Heart left ventricle (tissue), 13 donors: Measurements from ENCODE around the gene LRFN4.

ENCODE experiments used
- CTCF ChIP-seq, 12 donors: fragments of 200-600 bp; sonication (generic) in 4 of 12; IDR thresholded peaks; one replicate each; pipeline versions ENCODE4 v1.5.0 to v1.8.0; 2018 to 2022; ENCODE audit warnings: antibody characterized with exemption in 12 of 12, mild to moderate bottlenecking in 5 of 12
- POLR2A ChIP-seq, 2 donors: fragments of 450-650 bp; IDR thresholded peaks; one replicate each; pipeline ENCODE4 v1.6.1; 2017; ENCODE audit warnings: antibody characterized with exemption in 2 of 2, mild to moderate bottlenecking in 2 of 2, moderate library complexity in 2 of 2
- donor health status: ischemic (EF 13 %, LVEDD 7.1; RV severe dilation, severe dysfunction).
- donor health status: DM: no; HTN: yes; CAD: no.
- donor health status: DM: no; HTN: no; CAD: no.
- donor health status: ischemic (EF 25% LVEDD 6.9; RV normal size, moderate dysfunction).
- donor health status: ischemic (EF 25% LVEDD 5.7; RV mildly dilated, moderate dysfunction).
- donor health status: ischemic (EF 35%, LVEDD 5.7; RV mildly dilated, moderate dysfunction).
- donor health status: nonischemic (EF 11% LVEDD 7.7; RV severe dilation, severe dysfunction).
- donor health status: DM: yes; HTN: yes; CAD: no.
- donor health status: PGD.
- donor health status: ischemic (EF 29% LVEDD 5.4; RV normal size, mild dysfunction).
- donor health status: nonischemic (EF 23%, LVEDD 6.1; RV moderate dilation, normal function).

GRCh38 chr11:66870616-66871520 is 14.0 kb downstream of the LRFN4 start:
- TF ChIP-seq CTCF (IDR thresholded peaks at IDR 0.05) (no peak), POLR2A (IDR thresholded peaks at IDR 0.05) (no peak)
